Sigmoid colon (tissue), 4 donors: ENCODE measurements around the gene KCNH1.

ENCODE experiments used
- EP300 ChIP-seq, 4 donors: sonication (generic); formaldehyde crosslinking; IDR thresholded peaks; one replicate each; pipeline ENCODE4 v1.6.1; 2017; ENCODE audit warnings: antibody characterized with exemption in 4 of 4
- POLR2A ChIP-seq, 2 donors: fragments of 450-650 bp; IDR thresholded peaks; one replicate each; pipeline ENCODE4 v1.6.1; 2016; ENCODE audit warnings: antibody characterized with exemption in 2 of 2, mild to moderate bottlenecking in 2 of 2, moderate library complexity in 2 of 2
- POLR2AphosphoS5 ChIP-seq, 4 donors: sonication (generic); formaldehyde crosslinking; IDR thresholded peaks; one replicate each; pipeline ENCODE4 v1.6.1; 2017; ENCODE audit warnings: antibody characterized with exemption in 4 of 4
- TF ChIP-seq, protein P1 (sequence below), 4 experiments: fragments of 450-650 bp in 3 of 4; fragments of 200-600 bp in 1 of 4; IDR thresholded peaks; one replicate each; pipeline ENCODE4 v1.5.1; 2016 to 2019; ENCODE audit warnings: antibody characterized with exemption in 4 of 4, mild to moderate bottlenecking in 3 of 4, moderate library complexity in 2 of 4

DNA sequence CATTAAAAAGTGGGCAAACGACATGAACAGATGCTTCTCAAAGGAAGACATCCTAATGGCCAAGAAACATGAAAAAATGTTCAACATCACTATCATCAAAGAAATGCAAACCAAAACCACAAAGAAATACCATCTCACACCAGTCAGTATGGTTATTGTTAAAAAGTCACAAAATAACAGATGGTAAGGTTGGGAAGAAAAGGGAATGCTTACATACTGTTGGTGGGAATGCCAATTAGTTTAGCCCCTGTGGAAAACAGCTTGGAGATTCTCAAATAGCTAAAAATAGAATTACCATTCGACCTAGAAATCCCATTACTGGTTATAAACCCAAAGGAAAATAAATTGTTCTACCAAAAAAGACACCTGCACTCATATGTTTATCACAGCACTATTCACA, 369.4 kb downstream of the KCNH1 start:
- TF ChIP-seq, protein P1, sequence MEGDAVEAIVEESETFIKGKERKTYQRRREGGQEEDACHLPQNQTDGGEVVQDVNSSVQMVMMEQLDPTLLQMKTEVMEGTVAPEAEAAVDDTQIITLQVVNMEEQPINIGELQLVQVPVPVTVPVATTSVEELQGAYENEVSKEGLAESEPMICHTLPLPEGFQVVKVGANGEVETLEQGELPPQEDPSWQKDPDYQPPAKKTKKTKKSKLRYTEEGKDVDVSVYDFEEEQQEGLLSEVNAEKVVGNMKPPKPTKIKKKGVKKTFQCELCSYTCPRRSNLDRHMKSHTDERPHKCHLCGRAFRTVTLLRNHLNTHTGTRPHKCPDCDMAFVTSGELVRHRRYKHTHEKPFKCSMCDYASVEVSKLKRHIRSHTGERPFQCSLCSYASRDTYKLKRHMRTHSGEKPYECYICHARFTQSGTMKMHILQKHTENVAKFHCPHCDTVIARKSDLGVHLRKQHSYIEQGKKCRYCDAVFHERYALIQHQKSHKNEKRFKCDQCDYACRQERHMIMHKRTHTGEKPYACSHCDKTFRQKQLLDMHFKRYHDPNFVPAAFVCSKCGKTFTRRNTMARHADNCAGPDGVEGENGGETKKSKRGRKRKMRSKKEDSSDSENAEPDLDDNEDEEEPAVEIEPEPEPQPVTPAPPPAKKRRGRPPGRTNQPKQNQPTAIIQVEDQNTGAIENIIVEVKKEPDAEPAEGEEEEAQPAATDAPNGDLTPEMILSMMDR (IDR thresholded peaks at IDR 0.05), result no peak
- TF ChIP-seq POLR2AphosphoS5 (IDR thresholded peaks at IDR 0.05), result no peak
- no peak for TF ChIP-seq EP300 (IDR thresholded peaks at IDR 0.05)
- no peak for TF ChIP-seq POLR2A (IDR thresholded peaks at IDR 0.05)
